Ureter (tissue), 1 donor: ENCODE results near the gene IPO11. TPM values are rescaled to one million over a fixed set of nuclear protein-coding genes. Genes with fewer than 3 reads are reported as not detected.

Source experiments
- DNase-seq: peaks from one replicate; pipeline ENCODE4 v3.0.0-alpha.2; 2020; ENCODE audit warnings: low spot score
- total RNA-seq: library from RNA; stranded (reverse); gene quantifications from one replicate; pipeline ENCODE4 v1.2.4, GENCODE V29; 2023
- donor health status: DM: yes; HTN: yes; CAD: no.

The IPO11 gene
- total RNA-seq, result 48.9 TPM

- peak; percentile 99 for DNase-seq
These were observed at the start of gene IPO11 for GRCh38 chr5:62412549-62413329. Gene IPO11, plus strand, starts transcription at chr5:62412763. Its CDS starts 24,517 bp downstream, at chr5:62437280.

DNA sequence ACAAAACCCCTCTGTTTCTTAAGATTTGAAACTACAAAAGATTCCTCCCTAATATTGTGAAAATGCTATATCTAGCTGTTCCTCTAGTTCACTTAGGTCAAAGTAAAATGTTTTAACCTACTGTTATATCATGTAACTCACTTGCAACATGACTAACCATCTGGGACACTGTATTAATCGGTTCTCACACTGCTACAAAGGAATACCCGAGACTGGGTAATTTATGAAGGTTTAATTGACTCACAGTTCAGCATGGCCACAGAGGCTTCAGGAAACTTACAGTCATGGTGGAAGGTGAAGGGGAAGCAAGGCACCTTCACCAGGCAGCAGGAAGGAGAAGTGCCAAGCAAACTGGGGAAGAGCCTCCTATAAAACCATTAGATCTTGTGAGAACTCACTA is 43.5 kb upstream of the IPO11 start:
- DNase-seq, result no peak

DNA sequence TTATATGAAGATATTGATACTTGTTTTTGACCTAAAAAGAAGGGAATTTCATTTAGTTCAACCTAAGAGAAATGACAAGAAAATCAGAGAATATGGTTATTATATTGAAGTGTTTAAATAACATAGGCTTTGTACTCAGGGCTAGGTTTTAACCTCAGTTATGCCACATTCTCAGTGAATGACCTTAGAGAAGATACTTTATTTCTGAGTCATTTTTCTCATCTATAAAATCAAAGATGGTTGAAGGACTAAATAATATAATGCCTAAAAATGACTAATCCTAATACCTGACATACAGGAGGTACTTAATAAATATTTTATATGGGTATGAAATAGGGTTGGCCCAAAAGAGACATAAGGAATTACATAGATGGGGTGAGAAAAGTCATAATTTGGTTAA is 41.2 kb upstream of the IPO11 start:
- DNase-seq, result no peak

DNA sequence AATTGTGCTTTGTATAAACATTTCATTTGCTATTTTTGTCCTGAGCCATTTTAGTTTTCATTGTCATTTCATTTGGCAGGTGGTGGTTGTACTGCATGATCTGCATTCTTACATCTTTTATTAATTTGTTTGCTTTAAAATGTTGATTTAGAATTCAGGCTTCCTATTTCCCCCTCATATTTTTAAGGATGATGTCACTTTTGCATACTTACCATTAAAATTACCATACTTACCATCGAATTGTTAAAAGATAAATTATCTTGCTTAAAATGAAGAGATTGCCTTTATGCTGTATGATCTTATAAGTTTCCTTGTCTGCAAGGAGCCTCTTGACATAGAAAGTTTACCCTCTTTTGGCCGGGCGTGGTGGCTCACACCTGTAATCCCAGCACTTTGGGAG is 40.0 kb upstream of the IPO11 start:
- DNase-seq, result no peak

DNA sequence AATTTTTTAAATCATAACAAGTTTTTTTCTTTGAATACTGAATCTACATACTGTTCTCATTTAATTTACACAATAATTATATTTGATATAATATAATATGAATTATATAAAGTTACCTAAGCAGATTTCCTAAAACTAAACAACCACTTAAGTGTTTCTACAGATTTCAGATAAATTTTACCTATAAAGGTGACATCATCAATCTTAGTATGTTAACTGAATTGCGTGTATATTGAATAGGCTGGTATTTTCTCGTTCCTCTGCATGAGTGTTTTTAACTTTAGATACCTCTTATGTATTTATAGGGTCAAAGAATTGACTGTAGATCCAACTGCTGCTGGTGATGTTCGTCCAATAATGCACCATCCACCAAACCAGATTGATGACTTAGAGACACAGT is 39.2 kb upstream of the IPO11 start:
- no peak for DNase-seq

DNA sequence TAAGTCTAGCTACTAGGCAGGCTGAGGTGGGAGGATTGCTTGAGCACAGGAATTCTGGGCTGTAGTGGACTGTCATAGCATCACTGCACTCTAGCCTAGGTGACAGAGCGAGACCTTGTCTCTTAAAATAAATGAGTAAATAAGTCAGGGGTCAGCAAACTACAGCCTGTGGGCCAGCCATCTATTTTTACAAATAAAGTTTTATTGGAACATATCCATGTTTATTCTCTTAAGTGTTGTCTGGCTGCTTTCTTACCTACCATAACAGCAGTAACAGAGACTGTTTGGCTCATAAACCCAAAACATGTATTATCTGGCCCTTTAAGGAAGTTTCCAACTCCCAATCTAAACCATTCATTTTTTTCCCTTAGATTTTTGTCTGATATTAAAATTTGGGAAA is 38.5 kb upstream of the IPO11 start:
- DNase-seq, result no peak

GRCh38 chr5:62375627-62376026 is 36.9 kb upstream of the IPO11 start:
- DNase-seq, result no peak

DNA sequence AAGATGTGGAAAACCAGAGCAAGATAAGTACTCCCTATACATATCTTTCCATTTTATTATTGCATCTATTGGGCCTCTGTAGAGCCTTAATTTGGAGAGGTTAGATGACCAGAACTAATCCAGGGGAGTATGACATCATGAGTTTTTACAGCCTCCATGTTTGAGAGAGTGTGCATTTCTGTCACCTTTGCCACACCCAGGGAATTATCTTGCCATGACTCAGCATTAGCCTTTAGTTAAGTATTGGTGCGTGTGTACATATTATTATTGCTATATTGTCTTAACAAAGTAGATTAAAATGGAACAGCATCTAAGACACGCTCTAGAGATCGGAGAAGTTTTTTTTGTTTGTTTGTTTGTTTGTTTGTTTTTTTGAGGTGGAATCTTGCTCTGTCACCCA is 36.5 kb upstream of the IPO11 start:
- no peak for DNase-seq

DNA sequence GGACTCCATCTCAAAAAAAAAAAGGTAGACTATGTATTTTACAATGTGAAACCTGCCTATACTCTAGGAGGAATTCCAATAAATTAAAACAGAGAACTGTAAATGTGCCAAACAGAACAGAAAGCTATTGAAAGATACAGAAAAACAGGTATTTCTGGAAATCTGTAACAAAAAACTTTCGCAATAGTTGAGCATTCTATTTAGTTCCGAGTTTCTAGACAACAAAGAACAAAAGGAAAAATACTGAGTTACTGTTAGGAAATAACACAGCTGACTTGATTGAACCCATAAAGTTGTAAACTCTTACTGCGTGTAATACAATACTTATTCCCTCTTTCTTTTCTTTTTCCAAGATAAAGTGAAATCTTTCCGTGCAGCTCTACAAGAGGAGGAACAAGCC is 27.4 kb upstream of the IPO11 start:
- no peak for DNase-seq

GRCh38 chr5:62385816-62386400 is 26.7 kb upstream of the IPO11 start:
- DNase-seq, result no peak

DNA sequence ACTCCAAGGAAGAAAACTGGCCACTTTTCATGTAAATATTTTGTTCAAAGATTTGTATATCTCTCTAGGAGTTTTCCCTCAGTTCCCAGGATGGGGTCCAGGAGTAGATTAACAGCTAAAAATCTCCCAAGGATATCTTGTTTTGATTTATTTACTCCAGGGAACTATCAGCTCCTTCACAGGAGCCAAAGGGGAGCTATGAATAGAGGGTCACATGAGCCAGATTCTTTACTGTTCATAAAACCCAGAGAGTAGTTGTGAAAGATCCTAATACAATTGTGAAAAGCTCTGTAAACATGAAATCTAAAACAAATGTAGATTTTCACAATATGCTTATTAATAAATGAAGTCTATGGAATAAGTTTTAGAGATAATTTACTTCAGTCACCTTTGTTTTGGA is 25.7 kb upstream of the IPO11 start:
- DNase-seq, result no peak

DNA sequence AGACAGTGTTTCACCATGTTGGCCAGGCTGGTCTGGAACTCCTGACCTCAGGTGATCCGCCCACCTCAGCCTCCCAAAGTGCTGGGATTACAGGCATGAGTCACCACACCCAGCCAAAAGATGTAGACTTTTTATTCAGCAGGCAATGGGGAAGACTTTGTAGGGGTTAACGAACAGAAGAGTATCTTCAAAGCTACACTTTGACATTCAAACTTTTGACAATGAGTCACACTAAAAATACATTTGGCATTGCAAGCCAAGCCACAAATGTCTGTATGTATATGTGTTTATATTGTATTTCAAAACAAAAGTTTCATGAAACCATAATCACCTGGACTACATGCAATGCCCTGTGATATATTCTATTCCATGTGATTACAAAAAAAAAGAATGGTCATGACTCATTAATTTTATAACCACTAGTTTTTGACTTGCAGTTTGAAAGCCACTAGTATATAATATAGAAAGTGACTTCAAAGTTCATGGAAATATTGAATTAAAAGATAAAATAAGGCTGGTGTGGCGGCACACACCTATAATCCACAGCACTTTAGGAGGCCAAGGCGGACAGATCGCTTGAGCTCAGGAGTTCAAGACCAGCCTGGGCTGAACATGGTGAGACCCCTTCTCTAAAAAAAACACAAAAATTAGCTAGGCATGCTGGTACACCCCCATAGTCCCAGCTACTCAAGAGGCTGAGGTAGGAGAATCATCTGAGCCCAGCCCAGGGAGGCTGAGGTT is 17.2 kb upstream of the IPO11 start:
- no peak for DNase-seq

DNA sequence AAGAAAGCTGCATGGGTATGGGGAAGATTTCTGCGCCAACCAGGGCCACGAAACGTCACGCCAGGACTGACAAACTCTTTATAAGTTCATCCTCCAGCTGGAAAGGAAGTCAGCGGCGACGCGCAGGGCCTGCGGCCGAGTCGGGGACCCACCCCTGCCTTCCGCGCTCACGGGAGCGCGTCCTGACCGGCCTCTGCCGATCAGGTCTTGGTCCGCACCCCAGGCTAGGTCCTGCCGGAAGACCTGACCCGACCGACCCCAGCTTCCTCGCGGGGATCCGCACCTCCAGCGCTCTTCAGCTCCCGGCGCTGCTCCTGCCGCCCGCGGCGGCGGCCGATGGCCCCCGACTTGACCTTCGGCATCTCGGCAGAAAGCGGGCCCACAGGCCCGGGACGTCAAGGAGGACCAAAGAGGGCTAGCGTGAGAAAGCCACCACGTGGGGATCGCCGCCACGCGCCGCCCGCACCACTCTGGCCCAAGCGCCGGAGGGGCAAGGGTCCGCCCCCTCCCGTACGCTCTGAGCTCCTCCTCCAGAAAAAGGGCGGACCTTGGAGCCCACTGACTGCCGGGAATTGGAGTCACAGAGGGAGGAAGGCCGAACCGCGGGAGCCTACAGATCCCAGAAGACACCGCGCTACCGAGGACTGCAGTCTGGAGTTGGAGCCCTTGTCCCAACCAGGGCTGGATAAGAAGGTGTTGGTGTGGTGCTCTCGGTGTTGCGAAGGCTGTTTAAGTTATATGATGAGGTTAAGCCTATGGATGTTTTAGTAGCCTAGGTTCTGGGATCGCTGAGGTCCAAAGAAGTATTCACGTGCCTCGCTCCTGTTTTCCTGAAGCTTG is 8.9 kb upstream of the IPO11 start, which contains the start of gene DIMT1:
DIMT1 (minus strand) TSS at position 495 of the 840 bp plus-strand sequence; CDS start at position 362, 133 bp downstream.
- DNase-seq, result peak; percentile 97

- no peak for DNase-seq
These were observed 1.1 kb downstream of the IPO11 start for GRCh38 chr5:62413711-62414110.

DNA sequence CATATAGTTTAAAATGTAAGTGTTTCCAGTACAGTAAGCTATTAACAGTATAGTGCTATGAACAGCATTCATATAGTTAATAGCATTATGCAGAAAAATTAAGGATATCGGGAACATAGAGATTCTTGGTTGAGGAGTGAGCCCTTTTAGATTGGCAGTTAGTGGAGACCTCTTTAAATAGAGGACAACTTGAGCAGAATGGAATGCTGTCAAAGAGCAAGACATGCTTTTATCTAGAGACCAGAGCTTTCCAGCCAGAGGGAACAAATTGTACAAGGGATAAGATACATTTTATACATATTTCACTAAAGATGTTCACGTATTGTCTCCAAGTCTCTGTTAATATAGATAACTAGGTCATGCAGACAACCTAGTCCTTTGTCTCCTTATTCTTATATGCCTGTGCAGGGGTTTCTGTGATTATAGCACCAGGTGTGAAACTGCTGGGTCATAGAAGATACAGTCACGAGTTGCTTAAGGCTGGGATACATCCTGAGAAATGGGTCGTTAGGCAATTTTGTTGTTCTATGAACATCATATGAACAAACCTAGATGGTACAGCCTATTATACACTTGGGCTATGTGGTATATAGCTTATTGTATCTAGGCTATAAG is 6.0 kb downstream of the IPO11 start:
- no peak for DNase-seq

DNA sequence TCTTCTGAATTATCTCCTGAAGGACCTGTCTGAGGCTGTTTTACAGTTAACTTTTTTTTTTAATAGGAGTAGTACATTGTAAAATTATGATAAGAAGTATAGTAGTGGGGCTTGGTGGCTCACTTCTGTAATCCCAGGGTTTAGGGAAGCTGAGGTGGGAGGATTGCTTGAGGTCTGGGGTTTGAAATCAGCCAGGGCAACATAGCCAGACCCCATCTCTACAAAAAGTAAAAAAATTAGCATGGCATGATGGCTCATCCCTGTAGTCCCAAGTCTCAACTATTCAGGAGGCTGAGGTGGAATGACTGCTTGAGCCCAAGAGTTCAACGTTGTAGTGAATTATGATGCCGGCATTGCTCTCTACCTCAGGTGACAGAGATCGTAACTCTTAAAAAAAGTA is 7.0 kb downstream of the IPO11 start:
- DNase-seq, result no peak

GRCh38 chr5:62421414-62421813 is 8.9 kb downstream of the IPO11 start:
- no peak for DNase-seq

DNA sequence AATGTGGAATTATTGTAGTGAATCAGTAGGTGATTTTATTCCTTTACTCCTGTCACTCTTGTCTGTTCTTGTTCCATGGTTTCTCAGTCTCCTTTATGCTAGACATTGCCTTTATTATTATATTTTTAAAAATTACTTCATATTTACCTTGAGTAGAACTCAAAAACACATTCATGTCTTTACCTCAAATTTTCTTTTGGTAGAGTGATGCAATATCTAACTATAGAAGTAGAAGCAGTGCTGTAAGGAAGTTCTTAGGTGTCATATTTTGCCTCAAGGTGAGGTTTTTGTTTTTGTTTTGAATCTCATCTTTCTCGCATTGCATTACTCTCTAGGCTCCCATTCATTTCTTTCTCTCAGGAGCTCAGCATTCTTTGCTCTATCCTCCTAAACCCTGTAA is 12.2 kb downstream of the IPO11 start:
- no peak for DNase-seq

GRCh38 chr5:62431735-62432620 is 19.4 kb downstream of the IPO11 start:
- DNase-seq, result no peak

DNA sequence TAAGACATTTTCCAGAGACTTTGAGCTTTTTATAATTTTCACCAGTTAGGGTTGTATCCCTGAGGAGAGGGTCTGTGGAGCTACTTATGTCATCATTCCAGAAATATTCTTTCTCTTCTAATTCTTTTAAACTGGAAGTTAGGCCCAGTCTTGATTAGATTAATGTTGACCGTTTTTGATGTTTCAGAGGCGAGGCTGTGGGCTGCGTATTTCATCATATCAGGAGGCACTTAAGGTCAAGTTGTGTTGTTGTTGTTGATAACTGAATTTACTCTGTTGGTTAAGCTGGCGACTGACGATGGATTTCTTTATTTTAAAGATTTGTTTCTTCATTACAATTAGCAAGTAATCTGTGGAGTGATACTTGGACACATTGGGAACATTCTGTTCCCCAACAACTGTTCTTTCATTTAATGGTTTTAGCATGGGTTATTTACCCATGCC is 20.1 kb downstream of the IPO11 start:
- no peak for DNase-seq
